ENCODE measurements around the gene ZMIZ1. TPM values are rescaled to one million over a fixed set of nuclear protein-coding genes. Genes with fewer than 3 reads are reported as not detected.

Gene ZMIZ1
- polyA plus RNA-seq, 1 donor from 2014 or later, result 26.8 TPM

GRCh38 chr10:79210672-79211071, 141.9 kb downstream of the ZMIZ1 start:
- Histone ChIP-seq H3K27me3 (ENCODE audit: insufficient read depth, low read depth, low read length) (no peaks in the 10 kb centered on the region), H4K20me1 (ENCODE audit: insufficient read depth) (no peaks in the 10 kb centered on the region), H3K4me2 (ENCODE audit: low read length) (no peak overlapping the region), H3K79me2 (replicated peaks; ENCODE audit: insufficient read depth, low read length) (no peaks in the 10 kb centered on the region), H3F3A (ENCODE audit: insufficient read depth, low read length, poor library complexity, severe bottlenecking) (no peaks in the 10 kb centered on the region), H3K9me3 (ENCODE audit: low read length) (no peaks in the 10 kb centered on the region), H3K36me3 (ENCODE audit: insufficient read depth, low read length) (no peaks in the 10 kb centered on the region), H3K4me3 (ENCODE audit: low read length) (no peak overlapping the region), H3K9ac (ENCODE audit: low read length) (no peak overlapping the region), H3K9me2 (ENCODE audit: insufficient read depth, low read length) (no peaks in the 10 kb centered on the region), H2AFZ (ENCODE audit: low read depth, low read length) (no peak overlapping the region), H3K27ac (ENCODE audit: low read length) (no peak overlapping the region)
- no peak for TF ChIP-seq SMC3 (conservative IDR thresholded peaks at IDR 0.05; ENCODE audit: poor library complexity)
- no peak for TF ChIP-seq TAF1 (IDR thresholded peaks at IDR 0.05; ENCODE audit: low read depth)
- no peak for TF ChIP-seq REST (IDR thresholded peaks at IDR 0.05; ENCODE audit: borderline replicate concordance)

GRCh38 chr10:79211616-79212015, 142.8 kb downstream of the ZMIZ1 start:
- Histone ChIP-seq H3K27ac (ENCODE audit: low read length) (no peak overlapping the region), H3K4me2 (ENCODE audit: low read length) (no peak overlapping the region), H2AFZ (ENCODE audit: low read depth, low read length) (no peak overlapping the region), H3F3A (ENCODE audit: insufficient read depth, low read length, poor library complexity, severe bottlenecking) (no peaks in the 10 kb centered on the region), H3K9ac (ENCODE audit: low read length) (no peak overlapping the region), H3K4me3 (ENCODE audit: low read length) (no peak overlapping the region), H3K27me3 (ENCODE audit: insufficient read depth, low read depth, low read length) (no peaks in the 10 kb centered on the region), H4K20me1 (ENCODE audit: insufficient read depth) (no peaks in the 10 kb centered on the region), H3K9me3 (ENCODE audit: low read length) (no peaks in the 10 kb centered on the region), H3K36me3 (ENCODE audit: insufficient read depth, low read length) (no peaks in the 10 kb centered on the region), H3K79me2 (replicated peaks; ENCODE audit: insufficient read depth, low read length) (no peaks in the 10 kb centered on the region), H3K9me2 (ENCODE audit: insufficient read depth, low read length) (no peaks in the 10 kb centered on the region)
- TF ChIP-seq POLR2AphosphoS5 (IDR thresholded peaks at IDR 0.05) (no peak), CTCF (IDR thresholded peaks at IDR 0.05; ENCODE audit: poor library complexity, severe bottlenecking) (no peak), RAD21 (conservative IDR thresholded peaks at IDR 0.05) (no peak), MXI1 (conservative IDR thresholded peaks at IDR 0.05; ENCODE audit: poor library complexity, severe bottlenecking) (no peak), EZH2 (IDR thresholded peaks at IDR 0.05; ENCODE audit: borderline replicate concordance, insufficient read depth, low read length, poor library complexity, severe bottlenecking) (no peak), REST (IDR thresholded peaks at IDR 0.05; ENCODE audit: borderline replicate concordance) (no peak), SMC3 (conservative IDR thresholded peaks at IDR 0.05; ENCODE audit: poor library complexity) (no peak), EP300 (conservative IDR thresholded peaks at IDR 0.05; ENCODE audit: poor library complexity, severe bottlenecking) (no peak), TAF1 (IDR thresholded peaks at IDR 0.05; ENCODE audit: low read depth) (no peak)
